ENCODE measurements around the gene DLL1.

GRCh38 chr6:170285482-170285881, 5.4 kb downstream of the DLL1 start:
- TF ChIP-seq POLR2AphosphoS5 (IDR thresholded peaks at IDR 0.05; ENCODE audit: low read depth, low read length) (no peak), TAF1 (IDR thresholded peaks at IDR 0.05; ENCODE audit: low read depth, low read length) (no peak), SPI1 (IDR thresholded peaks at IDR 0.05; ENCODE audit: low read depth, low read length) (no peak)
